GM12878 (cell line): ENCODE data around the gene SETBP1. TPM values are rescaled to one million over a fixed set of nuclear protein-coding genes. Genes with fewer than 3 reads are reported as not detected.

Experiments used
- ATAC-seq: fragments of 200-7000 bp; cut with Tn5 transposase; 3 replicates; pipeline ENCODE4 v1.9.1; 2020; ENCODE audit warnings: mild to moderate bottlenecking, moderate library complexity
- BruUV-seq: library from RNA; stranded (reverse); fragments of 400-500 nt; replicated peaks from 2 replicates; lab custom pipeline; 2021; lab: Mats Ljungman, UMichigan
- CTCF ChIA-PET: fragments of 300-600 bp; sonication (Branson Sonifier 250); formaldehyde crosslinking; extraction: SDS; loops from one replicate; lab custom pipeline; 2021; ENCODE audit warnings: inconsistent platforms; lab: Yijun Ruan, JAX
- POLR2A ChIA-PET: fragments of 350-600 bp; formaldehyde crosslinking; extraction: SDS; loops from one replicate; lab custom pipeline; 2021; ENCODE audit warnings: inconsistent platforms; lab: Charles Lee
- RAD21 ChIA-PET: fragments of 300-600 bp; sonication (Branson Sonifier 250); formaldehyde crosslinking; loops from one replicate; lab custom pipeline; 2023; ENCODE audit warnings: antibody characterized with exemption; ENCODE audit not compliant: unreplicated experiment; lab: Charles Lee
- SMC1A ChIA-PET: fragments of 300-600 bp; sonication (Branson Sonifier 250); formaldehyde crosslinking; loops from one replicate; lab custom pipeline; 2023; ENCODE audit not compliant: unreplicated experiment, uncharacterized antibody; lab: Charles Lee
- DNase-seq: peaks from one replicate; pipeline ENCODE4 v3.0.0-alpha.2; 2011; ENCODE audit warnings: low read depth, low spot score
- FAIRE-seq: peaks from 3 replicates; lab custom pipeline; 2011; peaks lifted over from hg19 to GRCh38; lab: Jason Lieb, UNC
- H2AFZ ChIP-seq: 2 replicates; pipeline ENCODE4 v1.6.0; 2011; ENCODE audit warnings: low read depth, low read length, control low read depth; ENCODE audit not compliant: control insufficient read depth
- H3K27ac ChIP-seq: 2 replicates; pipeline ENCODE4 v1.5.1; 2011; ENCODE audit warnings: control low read depth; ENCODE audit not compliant: control insufficient read depth, insufficient read depth
- H3K27me3 ChIP-seq, 2 experiments: replicated peaks in 1 of 2; 2 replicates each; pipeline versions ENCODE4 v1.6.0 to v1.6.1; 2011; ENCODE audit warnings: low read length in 1 of 2; ENCODE audit not compliant: control insufficient read depth in 2 of 2, insufficient read depth in 2 of 2
- H3K36me3 ChIP-seq, 2 experiments: 2 replicates each; pipeline ENCODE4 v1.5.1; 2011; ENCODE audit warnings: low read length in 1 of 2; ENCODE audit not compliant: control insufficient read depth in 2 of 2, insufficient read depth in 2 of 2
- H3K4me1 ChIP-seq: 2 replicates; pipeline ENCODE4 v1.6.1; 2011; ENCODE audit warnings: mild to moderate bottlenecking, low read length, moderate library complexity, mixed read lengths; ENCODE audit not compliant: control insufficient read depth, insufficient read depth
- H3K4me2 ChIP-seq: 2 replicates; pipeline ENCODE4 v1.6.0; 2011; ENCODE audit warnings: control low read depth; ENCODE audit not compliant: control insufficient read depth, insufficient read depth
- H3K4me3 ChIP-seq: fragments of 200-600 bp; sonication (generic); 2 replicates; pipeline ENCODE4 v1.5.1; 2016
- H3K79me2 ChIP-seq: 2 replicates; pipeline ENCODE4 v1.6.0; 2011; ENCODE audit warnings: low read length; ENCODE audit not compliant: control insufficient read depth, insufficient read depth
- H3K9ac ChIP-seq: 2 replicates; pipeline ENCODE4 v1.8.0; 2011; ENCODE audit warnings: low read length, control low read depth, mixed read lengths; ENCODE audit not compliant: control insufficient read depth, insufficient read depth
- H3K9me3 ChIP-seq: replicated peaks from 3 replicates; pipeline ENCODE4 v1.5.1; 2011; ENCODE audit warnings: mild to moderate bottlenecking, low read length; ENCODE audit not compliant: control insufficient read depth, insufficient read depth
- H4K20me1 ChIP-seq: 2 replicates; pipeline ENCODE4 v1.6.0; 2011; ENCODE audit not compliant: control insufficient read depth, insufficient read depth
- CBX5 ChIP-seq: sonication (generic); IDR thresholded peaks from 2 replicates; pipeline ENCODE4 v1.6.1; 2016; ENCODE audit warnings: low read depth, moderate library complexity, mild to moderate bottlenecking, inconsistent platforms
- EGR1 ChIP-seq, 2 experiments: IDR thresholded peaks; 1 replicate in 1 of 2; 2 replicates in 1 of 2; pipeline ENCODE4 v1.6.1; 2011 to 2012; ENCODE audit warnings: low read depth in 2 of 2, low read length in 2 of 2, borderline replicate concordance in 1 of 2, mild to moderate bottlenecking in 1 of 2, moderate library complexity in 1 of 2
- IKZF2 ChIP-seq, 2 experiments: fragments of 450-650 bp; IDR thresholded peaks; 2 replicates each; pipeline ENCODE4 v1.6.1; 2017; ENCODE audit warnings: mild to moderate bottlenecking in 2 of 2, moderate library complexity in 2 of 2
- NR2C1 ChIP-seq: fragments of 450-650 bp; IDR thresholded peaks from 2 replicates; pipeline ENCODE4 v1.6.1; 2017; ENCODE audit warnings: antibody characterized with exemption, mild to moderate bottlenecking, moderate library complexity
- PKNOX1 ChIP-seq: fragments of 450-650 bp; IDR thresholded peaks from 2 replicates; pipeline ENCODE4 v1.6.1; 2016; ENCODE audit warnings: mild to moderate bottlenecking
- PML ChIP-seq: IDR thresholded peaks from 2 replicates; pipeline ENCODE4 v1.6.1; 2012; ENCODE audit warnings: low read length, inconsistent platforms
- SP1 ChIP-seq: IDR thresholded peaks from one replicate; pipeline ENCODE4 v1.6.1; 2011; ENCODE audit warnings: low read depth, low read length
- TBL1XR1 ChIP-seq: IDR thresholded peaks from 2 replicates; pipeline ENCODE4 v1.6.1; 2012; ENCODE audit warnings: low read depth, low read length, improper control_type of control experiment
- WGBS: methylation state at CpG from one replicate; pipeline ENCODE4 v1.1.6; 2016; ENCODE audit warnings: low lambda C conversion rate; ENCODE audit not compliant: insufficient replicate concordance, insufficient coverage; ENCODE audit errors: missing lambda C conversion rate; 5-methylcytosine and 5-hydroxymethylcytosine counted together
- in situ Hi-C: fragments of 300-500 bp; cut with MboI; formaldehyde crosslinking; loops from 9 replicates; pipeline ENCODE4 v1.14.3; 2018; ENCODE audit warnings: mixed read lengths
- intact Hi-C: fragments of 100-400 bp; cut with micrococcal nuclease; formaldehyde crosslinking; loops from one replicate; pipeline ENCODE4 v1.14.2; 2022; ENCODE audit not compliant: unreplicated experiment
- polyA plus RNA-seq, 11 experiments: library from polyadenylated mRNA; depleted of rRNA in 4 of 11; unstranded in 6 of 11; stranded (reverse) in 5 of 11; fragments of >200 nt; fragmentation: Nextera tagmentation in 4 of 11; fragmentation: Illumina TruSeq in 1 of 11; extraction: Ambion mirVana in 4 of 11; extraction: Trizol in 1 of 11; gene quantifications; 1 replicate in 1 of 11; 2 replicates in 10 of 11; pipeline versions ENCODE4 v1.2.1 to v1.2.3, GENCODE V29; 2011 to 2016; ENCODE audit warnings: inconsistent platforms in 2 of 11, missing spikeins in 2 of 11, low read depth in 1 of 11
- total RNA-seq, 4 experiments: library from RNA; depleted of rRNA in 3 of 4; stranded (reverse); fragments of >200 nt in 3 of 4; fragmentation: Illumina TruSeq in 1 of 4; extraction: Trizol in 1 of 4; gene quantifications; 2 replicates each; pipeline versions ENCODE4 v1.2.1 to v1.2.3, GENCODE V29; 2013 to 2021

SETBP1 gene
- total and polyA plus RNA-seq, 10 of the 15 experiments (the other 5 are each of a cell fraction or from before 2014, with no cell fraction given): 0.99 to 29.7 (median 8.3) TPM

- POLR2A ChIA-PET: no interaction called here
- Histone ChIP-seq H3K9me3 (no peaks in the 10 kb centered on the region), H3K4me3 (no peak overlapping the region), H4K20me1 (no peaks in the 10 kb centered on the region), H3K79me2 (no peaks in the 10 kb centered on the region), H3K36me3 (no peaks in the 10 kb centered on the region), H3K4me2 (no peak overlapping the region), H3K9ac (no peak overlapping the region), H2AFZ (no peak overlapping the region), H3K27ac (no peak overlapping the region), H3K27me3 (no peaks in the 10 kb centered on the region), H3K4me1 (no peaks in the 10 kb centered on the region)
- 89% methylated on average over 2 of the region's 2 CpGs for WGBS
- intact Hi-C loops: loop anchor here (5.0 kb wide), 1 partner anchor 292 kb away; the partner anchor contains the start of gene SETBP1
- ATAC-seq (no peak), FAIRE-seq (no peak), DNase-seq (no peak)
- RAD21 ChIA-PET: interaction anchor here (0.6 to 1.3 kb wide), 2 partner anchors 32 to 215 kb away, joined by 3 read pairs; no protein-coding TSS in a partner anchor
- CTCF ChIA-PET: interaction anchor here (1.0 to 2.1 kb wide), 4 partner anchors 14 to 395 kb away, joined by 3 to 6 read pairs (median 4); no protein-coding TSS in a partner anchor
- TF ChIP-seq SP1 (no peak), EGR1 (IDR thresholded peaks at IDR 0.05; ENCODE audit: borderline replicate concordance in 1 of 2, low read depth in 2 of 2, low read length in 2 of 2) (no peak), PKNOX1 (no peak), IKZF2 (IDR thresholded peaks at IDR 0.05) (no peak), CBX5 (no peak), TBL1XR1 (no peak), NR2C1 (no peak), PML (no peak)
- no TSS peak for BruUV-seq
- in situ Hi-C loops: no loop called here
- SMC1A ChIA-PET: interaction anchor here (0.8 to 1.9 kb wide), 2 partner anchors 11 to 63 kb away, joined by 3 to 6 read pairs; no protein-coding TSS in a partner anchor
Measured at GRCh38 chr18:44974174-44974573, 293.5 kb downstream of the SETBP1 start.
